ENCODE measurements around the gene TRIM56.

DNA sequence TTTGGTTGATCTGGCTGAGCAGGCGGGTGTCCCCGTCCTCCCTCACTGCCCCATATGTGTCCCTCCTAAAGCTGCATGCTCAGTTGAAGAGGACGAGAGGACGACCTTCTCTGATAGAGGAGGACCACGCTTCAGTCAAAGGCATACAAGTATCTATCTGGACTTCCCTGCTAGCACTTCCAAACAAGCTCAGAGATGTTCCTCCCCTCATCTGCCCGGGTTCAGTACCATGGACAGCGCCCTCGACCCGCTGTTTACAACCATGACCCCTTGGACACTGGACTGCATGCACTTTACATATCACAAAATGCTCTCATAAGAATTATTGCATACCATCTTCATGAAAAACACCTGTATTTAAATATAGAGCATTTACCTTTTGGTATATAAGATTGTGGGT is 26.9 kb upstream of the TRIM56 start:
- TF ChIP-seq ZNF274 (IDR thresholded peaks at IDR 0.05; ENCODE audit: low read depth, low read length), result no peak
- no peak for TF ChIP-seq YY1 (IDR thresholded peaks at IDR 0.05; ENCODE audit: insufficient read depth, insufficient read length)

Data from NT2/D1 (cell line).